Astrocyte of the cerebellum (primary cell): Measurements from ENCODE around the gene PDE4B.

Source experiments
- DNase-seq: peaks from one replicate; pipeline ENCODE4 v3.0.0-alpha.2; 2011; ENCODE audit warnings: low read depth
- H3K4me3 ChIP-seq: 2 replicates; pipeline ENCODE4 v1.5.1; 2011; ENCODE audit warnings: mild to moderate bottlenecking, low read depth, low read length, moderate library complexity
- in situ Hi-C: cut with HindIII; loops from 2 replicates; pipeline ENCODE4 v1.10.0; 2017; ENCODE audit warnings: low sequenced_read_pairs
- TF ChIP-seq, protein P1 (sequence below): IDR thresholded peaks from 2 replicates; pipeline ENCODE4 v1.5.1; 2012; ENCODE audit warnings: low read length, low read depth, moderate library complexity, mild to moderate bottlenecking; ENCODE audit errors: missing control alignments

Gene PDE4B

DNA sequence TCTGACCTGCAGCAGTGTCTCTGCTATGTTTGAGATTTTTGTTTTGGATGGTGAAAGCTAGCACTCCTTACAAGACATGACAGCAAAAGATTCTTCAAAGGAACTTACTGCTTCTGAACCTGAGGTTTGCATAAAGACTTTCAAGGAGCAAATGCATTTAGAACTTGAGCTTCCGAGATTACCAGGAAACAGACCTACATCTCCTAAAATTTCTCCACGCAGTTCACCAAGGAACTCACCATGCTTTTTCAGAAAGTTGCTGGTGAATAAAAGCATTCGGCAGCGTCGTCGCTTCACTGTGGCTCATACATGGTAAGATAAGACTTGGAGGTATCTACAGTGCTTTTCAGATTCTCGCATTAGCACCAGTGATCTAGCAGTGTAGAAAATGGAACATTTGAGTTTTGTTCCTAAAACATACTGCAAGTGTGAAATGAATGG lies 200.2 kb downstream of the PDE4B start:
- TF ChIP-seq, protein P1, sequence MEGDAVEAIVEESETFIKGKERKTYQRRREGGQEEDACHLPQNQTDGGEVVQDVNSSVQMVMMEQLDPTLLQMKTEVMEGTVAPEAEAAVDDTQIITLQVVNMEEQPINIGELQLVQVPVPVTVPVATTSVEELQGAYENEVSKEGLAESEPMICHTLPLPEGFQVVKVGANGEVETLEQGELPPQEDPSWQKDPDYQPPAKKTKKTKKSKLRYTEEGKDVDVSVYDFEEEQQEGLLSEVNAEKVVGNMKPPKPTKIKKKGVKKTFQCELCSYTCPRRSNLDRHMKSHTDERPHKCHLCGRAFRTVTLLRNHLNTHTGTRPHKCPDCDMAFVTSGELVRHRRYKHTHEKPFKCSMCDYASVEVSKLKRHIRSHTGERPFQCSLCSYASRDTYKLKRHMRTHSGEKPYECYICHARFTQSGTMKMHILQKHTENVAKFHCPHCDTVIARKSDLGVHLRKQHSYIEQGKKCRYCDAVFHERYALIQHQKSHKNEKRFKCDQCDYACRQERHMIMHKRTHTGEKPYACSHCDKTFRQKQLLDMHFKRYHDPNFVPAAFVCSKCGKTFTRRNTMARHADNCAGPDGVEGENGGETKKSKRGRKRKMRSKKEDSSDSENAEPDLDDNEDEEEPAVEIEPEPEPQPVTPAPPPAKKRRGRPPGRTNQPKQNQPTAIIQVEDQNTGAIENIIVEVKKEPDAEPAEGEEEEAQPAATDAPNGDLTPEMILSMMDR, result no peak
- DNase-seq, result no peak
- in situ Hi-C loops, result no loop called here
- H3K4me3 ChIP-seq, result no peak overlapping the region

DNA sequence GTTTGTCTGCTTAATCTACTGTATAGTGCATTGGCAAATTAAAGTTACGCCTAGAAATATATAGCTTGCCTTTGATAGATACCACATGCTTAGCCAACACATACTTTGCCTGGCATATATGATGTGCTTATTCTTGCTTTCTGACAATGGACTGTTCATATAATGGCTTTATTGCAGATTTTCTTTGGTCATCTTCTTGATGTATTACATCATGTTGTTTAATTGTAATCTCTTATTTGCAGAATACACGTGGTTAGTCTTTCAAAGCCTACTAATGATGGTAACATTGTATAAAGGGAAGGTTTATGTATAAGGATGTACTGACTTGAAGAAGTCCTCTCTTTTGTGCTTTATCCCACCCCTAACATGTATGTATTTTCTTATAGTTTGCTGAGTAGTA lies 201.5 kb downstream of the PDE4B start:
- H3K4me3 ChIP-seq, result no peak overlapping the region
- no peak for DNase-seq
- TF ChIP-seq, protein P1, result no peak
- in situ Hi-C loops, result no loop called here

DNA sequence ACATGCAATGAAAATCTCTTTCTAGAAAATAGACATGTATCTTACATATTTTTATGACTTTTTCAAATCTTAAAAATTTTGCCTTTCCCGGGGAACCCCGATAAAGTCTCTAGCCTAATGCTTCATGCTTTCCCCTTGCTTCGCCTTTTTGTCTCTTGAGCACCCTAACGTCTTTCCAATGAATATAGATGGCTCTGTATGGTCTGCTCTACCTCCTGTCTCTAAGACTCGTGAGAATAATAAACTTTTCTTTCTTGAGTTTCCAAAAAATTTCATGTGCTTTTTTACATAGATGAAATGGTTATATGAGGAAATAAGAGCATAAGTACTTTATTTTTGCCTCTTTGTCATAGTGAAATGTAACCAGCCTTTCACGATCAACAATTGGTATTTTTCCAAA lies 202.6 kb downstream of the PDE4B start:
- in situ Hi-C loops, result no loop called here
- H3K4me3 ChIP-seq, result no peak overlapping the region
- DNase-seq, result no peak
- TF ChIP-seq, protein P1, result no peak

DNA sequence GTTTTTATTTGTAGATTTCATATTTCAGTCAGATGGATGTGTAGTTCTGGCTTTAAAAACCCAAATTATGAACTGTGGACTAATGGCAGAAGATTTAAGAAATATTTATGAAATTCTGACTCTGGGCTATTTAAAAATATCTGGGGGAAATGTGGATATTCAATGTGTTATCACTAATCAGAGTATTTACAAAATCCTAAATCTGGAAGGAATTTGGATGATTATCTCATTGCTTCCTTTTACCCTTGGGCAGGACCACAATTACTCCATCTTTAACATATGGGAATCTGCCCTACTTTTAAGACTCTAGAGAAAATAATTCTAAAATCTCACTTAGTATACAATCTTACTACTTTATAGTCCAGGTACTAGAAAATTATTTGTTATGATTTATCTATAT lies 203.2 kb downstream of the PDE4B start:
- TF ChIP-seq, protein P1, result no peak
- H3K4me3 ChIP-seq, result no peak overlapping the region
- in situ Hi-C loops, result no loop called here
- no peak for DNase-seq

DNA sequence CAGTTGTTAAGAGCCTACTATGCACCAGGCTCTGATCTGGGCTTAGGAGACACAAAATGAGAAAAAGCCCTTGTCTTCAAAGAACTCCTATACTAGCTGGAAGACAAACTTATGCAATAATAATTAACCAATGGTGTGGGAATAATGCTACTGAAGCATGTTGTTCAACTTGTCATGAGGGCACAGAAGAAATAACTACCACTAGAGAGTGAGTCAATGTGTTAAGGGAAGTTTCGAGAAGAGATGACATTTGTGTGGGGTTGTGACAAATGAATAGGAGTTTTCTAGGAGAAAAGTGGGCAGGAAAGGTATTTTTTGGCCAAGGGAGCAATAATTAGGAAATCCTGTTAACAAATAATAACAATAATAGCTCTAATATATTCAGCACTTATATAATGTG lies 205.0 kb downstream of the PDE4B start:
- no peak for DNase-seq
- no peak overlapping the region for H3K4me3 ChIP-seq
- TF ChIP-seq, protein P1, result no peak
- in situ Hi-C loops, result no loop called here

DNA sequence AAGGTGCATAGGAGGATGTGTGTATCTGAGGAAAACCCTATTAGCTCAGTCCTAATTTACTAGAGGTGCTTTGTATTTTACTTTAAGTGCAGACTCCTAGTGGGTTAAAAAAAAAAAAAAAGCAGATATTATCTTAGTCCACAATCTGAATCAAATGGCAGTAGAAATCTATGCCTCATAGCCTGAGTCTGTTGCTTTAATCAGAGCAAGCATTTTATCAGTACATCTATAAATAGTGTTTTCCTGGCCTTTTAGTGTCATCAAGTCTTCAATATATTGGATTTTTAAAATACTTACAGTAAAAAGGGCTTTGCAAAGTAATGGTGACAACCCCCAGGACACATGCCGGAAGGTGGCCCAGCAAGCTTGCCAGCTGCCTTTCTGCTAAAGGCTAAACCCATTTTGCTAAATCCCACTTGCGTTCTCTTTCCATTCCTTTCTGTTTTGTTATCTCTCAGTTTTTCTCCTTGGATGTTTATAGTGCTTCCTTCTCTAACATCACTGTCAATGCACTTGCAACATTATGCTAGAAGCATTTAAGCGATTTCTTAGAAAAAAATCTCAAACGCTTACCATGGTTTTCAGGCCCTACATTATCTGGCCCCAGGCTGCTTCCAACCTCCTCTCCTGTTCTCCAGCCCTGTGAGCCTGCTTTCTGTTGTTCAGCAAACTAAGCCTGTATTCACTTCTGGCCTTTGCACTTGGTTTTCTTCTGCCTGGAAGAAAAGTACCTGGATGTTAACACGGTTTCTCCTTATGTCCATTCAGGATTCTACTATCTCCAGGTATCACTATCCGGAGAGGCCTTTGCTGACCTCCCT lies 206.3 kb downstream of the PDE4B start:
- TF ChIP-seq, protein P1, result no peak
- in situ Hi-C loops, result no loop called here
- no peak overlapping the region for H3K4me3 ChIP-seq
- no peak for DNase-seq
